HepG2 (cell line): ENCODE measurements around the gene EMC9. TPM values are rescaled to one million over a fixed set of nuclear protein-coding genes. Genes with fewer than 3 reads are reported as not detected.
A peak's percentile ranks its signal among the peaks of the same experiment; 100 is the strongest.

Experiments used
- E2F2 ChIP-seq: sonication (generic); formaldehyde crosslinking; IDR thresholded peaks from 2 replicates; pipeline ENCODE4 v1.4.0; 2020; ENCODE audit warnings: missing genetic modification reagents, borderline replicate concordance
- HIC2 ChIP-seq: sonication (generic); formaldehyde crosslinking; IDR thresholded peaks from 2 replicates; pipeline ENCODE4 v1.9.0; 2022; ENCODE audit warnings: low read depth, missing genetic modification reagents
- HMG20B ChIP-seq: conservative IDR thresholded peaks from 2 replicates; pipeline ENCODE4 v1.6.1; 2016; ENCODE audit warnings: missing genetic modification reagents, missing compliant biosample characterization
- HNRNPH1 ChIP-seq: fragments of 200-400 bp; formaldehyde crosslinking; optimal IDR thresholded peaks from 2 replicates; pipeline ENCODE3; 2017; ENCODE audit warnings: mild to moderate bottlenecking, low read depth, low read length
- MAFG ChIP-seq: sonication (generic); formaldehyde crosslinking; IDR thresholded peaks from 2 replicates; pipeline ENCODE4 v1.5.1; 2020; ENCODE audit warnings: mild to moderate bottlenecking, missing genetic modification reagents
- MIER3 ChIP-seq: IDR thresholded peaks from 2 replicates; pipeline ENCODE4 v1.6.1; 2016; ENCODE audit warnings: missing compliant biosample characterization, borderline replicate concordance
- NFE2L1 ChIP-seq: sonication (generic); formaldehyde crosslinking; IDR thresholded peaks from 2 replicates; pipeline ENCODE4 v1.4.0; 2020; ENCODE audit warnings: missing genetic modification reagents, mild to moderate bottlenecking, borderline replicate concordance
- PAWR ChIP-seq: sonication (generic); formaldehyde crosslinking; IDR thresholded peaks from 2 replicates; pipeline ENCODE4 v1.4.0; 2020; ENCODE audit warnings: missing genetic modification reagents, mild to moderate bottlenecking, borderline replicate concordance
- SRF ChIP-seq: IDR thresholded peaks from 2 replicates; pipeline ENCODE4 v1.6.1; 2011; ENCODE audit warnings: mild to moderate bottlenecking, low read depth, low read length, moderate library complexity
- ZBTB44 ChIP-seq: sonication (generic); formaldehyde crosslinking; IDR thresholded peaks from 2 replicates; pipeline ENCODE4 v1.4.0; 2020; ENCODE audit warnings: missing genetic modification reagents
- ZNF121 ChIP-seq: sonication (generic); formaldehyde crosslinking; IDR thresholded peaks from 2 replicates; pipeline ENCODE4 v1.5.0; 2020; ENCODE audit warnings: mild to moderate bottlenecking, missing genetic modification reagents
- ZNF232 ChIP-seq: sonication (generic); formaldehyde crosslinking; IDR thresholded peaks from 2 replicates; pipeline ENCODE4 v1.4.0; 2020; ENCODE audit warnings: missing genetic modification reagents, borderline replicate concordance
- ZNF235 ChIP-seq: sonication (generic); formaldehyde crosslinking; IDR thresholded peaks from 2 replicates; pipeline ENCODE4 v1.8.1; 2023; ENCODE audit warnings: mild to moderate bottlenecking, missing genetic modification reagents, borderline replicate concordance
- ZNF317 ChIP-seq: sonication (generic); formaldehyde crosslinking; IDR thresholded peaks from 2 replicates; pipeline ENCODE4 v1.5.0; 2020; ENCODE audit warnings: mild to moderate bottlenecking, missing genetic modification reagents
- ZNF441 ChIP-seq: sonication (generic); formaldehyde crosslinking; IDR thresholded peaks from 2 replicates; pipeline ENCODE4 v1.7.0; 2021; ENCODE audit warnings: missing genetic modification reagents, borderline replicate concordance
- ZNF513 ChIP-seq: sonication (generic); formaldehyde crosslinking; conservative IDR thresholded peaks from 2 replicates; pipeline ENCODE4 v1.5.0; 2020; ENCODE audit warnings: missing genetic modification reagents
- ZNF550 ChIP-seq: sonication (generic); formaldehyde crosslinking; IDR thresholded peaks from 2 replicates; pipeline ENCODE4 v1.4.0; 2020; ENCODE audit warnings: mild to moderate bottlenecking, missing genetic modification reagents, borderline replicate concordance
- ZNF660 ChIP-seq: sonication (generic); formaldehyde crosslinking; IDR thresholded peaks from 2 replicates; pipeline ENCODE4 v1.5.1; 2020; ENCODE audit warnings: mild to moderate bottlenecking, low read depth, missing genetic modification reagents, borderline replicate concordance
- ZNF761 ChIP-seq: sonication (generic); formaldehyde crosslinking; conservative IDR thresholded peaks from 2 replicates; pipeline ENCODE4 v1.4.0; 2020; ENCODE audit warnings: mild to moderate bottlenecking, missing genetic modification reagents
- ZNF773 ChIP-seq: sonication (generic); formaldehyde crosslinking; IDR thresholded peaks from 2 replicates; pipeline ENCODE4 v1.4.0; 2020; ENCODE audit warnings: missing genetic modification reagents, borderline replicate concordance
- ZZZ3 ChIP-seq: sonication (generic); formaldehyde crosslinking; IDR thresholded peaks from 2 replicates; pipeline ENCODE4 v1.4.0; 2020; ENCODE audit warnings: missing genetic modification reagents, mild to moderate bottlenecking, borderline replicate concordance
- polyA plus RNA-seq, 8 experiments: library from polyadenylated mRNA; depleted of rRNA in 3 of 8; stranded (reverse) in 7 of 8; unstranded in 1 of 8; fragments of >200 nt; fragmentation: Illumina TruSeq in 4 of 8; extraction: Trizol in 4 of 8; gene quantifications; 2 replicates each; pipeline versions ENCODE4 v1.2.1 to v1.2.3, GENCODE V29; 2011 to 2016; ENCODE audit warnings: low read depth in 4 of 8, missing spikeins in 1 of 8, mixed read lengths in 1 of 8; ENCODE audit not compliant: insufficient read depth in 1 of 8
- total RNA-seq, 5 experiments: library from RNA; depleted of rRNA; stranded (reverse); fragments of >200 nt; fragmentation: Illumina TruSeq; extraction: Trizol; gene quantifications; 2 replicates each; pipeline ENCODE4 v1.2.3, GENCODE V29; 2016; ENCODE audit warnings: low read depth in 1 of 5

Gene EMC9
- total and polyA plus RNA-seq, 2 of the 13 experiments (the other 11 are each of a cell fraction or from before 2014, with no cell fraction given), result 60.5 to 78.7 TPM

GRCh38 chr14:24146453-24146977 lies 5.1 kb upstream of the EMC9 start, which contains the start of gene PSME2 (continued):
- TF ChIP-seq E2F2 (CRISPR knock-in tag), result no peak
- peak; percentile 23 for TF ChIP-seq ZZZ3 (CRISPR knock-in tag)
- TF ChIP-seq SRF, result no peak
- TF ChIP-seq ZBTB44 (CRISPR knock-in tag), result no peak
- TF ChIP-seq HNRNPH1, result no peak
- no peak for TF ChIP-seq MAFG (CRISPR knock-in tag)
- 0 out of 2 replicates have a peak, but pooled peaks have one; percentile 64 for TF ChIP-seq HIC2 (CRISPR knock-in tag)
- peak; percentile 52; the same call in 1 of the 2 replicates for TF ChIP-seq MIER3 (CRISPR knock-in tag)
- TF ChIP-seq ZNF761 (CRISPR knock-in tag), result no peak
- TF ChIP-seq NFE2L1 (CRISPR knock-in tag), result no peak
- TF ChIP-seq ZNF773 (CRISPR knock-in tag), result no peak
- TF ChIP-seq ZNF121 (CRISPR knock-in tag), result no peak
- TF ChIP-seq ZNF513 (CRISPR knock-in tag), result no peak
- no peak for TF ChIP-seq ZNF232 (CRISPR knock-in tag)
- TF ChIP-seq PAWR, result no peak; the same call in 1 of the 2 replicates
- no peak for TF ChIP-seq ZNF660 (CRISPR knock-in tag)
- TF ChIP-seq ZNF550, result no peak
- TF ChIP-seq ZNF235, result peak; percentile 72; the same call in 1 of the 2 replicates
- TF ChIP-seq ZNF441 (CRISPR knock-in tag), result peak; percentile 85
- no peak; the same call in 1 of the 2 replicates for TF ChIP-seq HMG20B (CRISPR knock-in tag)
- no peak; the same call in 1 of the 2 replicates for TF ChIP-seq ZNF317 (CRISPR knock-in tag)
